Mesothelial cell of epicardium (in vitro differentiated cells): ENCODE data around the gene DDX18. TPM values are rescaled to one million over a fixed set of nuclear protein-coding genes. Genes with fewer than 3 reads are reported as not detected.

Source experiments
- DNase-seq, 2 experiments: peaks; one replicate each; pipeline ENCODE4 v3.0.0; 2021; ENCODE audit warnings: low spot score in 2 of 2; ENCODE audit not compliant: unreplicated experiment in 2 of 2
- H3K27ac Mint-ChIP-seq: 2 replicates; pipeline ENCODE4 v1.8.0; 2021; ENCODE audit warnings: mixed read lengths
- H3K27me3 Mint-ChIP-seq: 2 replicates; pipeline ENCODE4 v1.8.0; 2021; ENCODE audit warnings: low read depth, mixed read lengths
- H3K36me3 Mint-ChIP-seq: 2 replicates; pipeline ENCODE4 v1.8.0; 2021; ENCODE audit warnings: mixed read lengths
- H3K4me1 Mint-ChIP-seq: 2 replicates; pipeline ENCODE4 v1.8.0; 2021; ENCODE audit warnings: mixed read lengths
- H3K4me3 Mint-ChIP-seq: 2 replicates; pipeline ENCODE4 v1.8.0; 2021; ENCODE audit warnings: mild to moderate bottlenecking, moderate library complexity, mixed read lengths
- H3K9me3 Mint-ChIP-seq: 2 replicates; pipeline ENCODE4 v1.8.0; 2021; ENCODE audit warnings: mixed read lengths
- total RNA-seq: library from RNA; stranded (reverse); gene quantifications from 3 replicates; pipeline ENCODE4 v1.2.1, GENCODE V29; 2021
- TF ChIP-seq, protein P1 (sequence below): fragments of 200-600 bp; sonication (generic); IDR thresholded peaks from one replicate; pipeline ENCODE4 v1.5.0; 2021; ENCODE audit warnings: antibody characterized with exemption; ENCODE audit not compliant: unreplicated experiment

DDX18 gene
- total RNA-seq, 1 donor from 2014 or later, result 64.4 TPM

DNA sequence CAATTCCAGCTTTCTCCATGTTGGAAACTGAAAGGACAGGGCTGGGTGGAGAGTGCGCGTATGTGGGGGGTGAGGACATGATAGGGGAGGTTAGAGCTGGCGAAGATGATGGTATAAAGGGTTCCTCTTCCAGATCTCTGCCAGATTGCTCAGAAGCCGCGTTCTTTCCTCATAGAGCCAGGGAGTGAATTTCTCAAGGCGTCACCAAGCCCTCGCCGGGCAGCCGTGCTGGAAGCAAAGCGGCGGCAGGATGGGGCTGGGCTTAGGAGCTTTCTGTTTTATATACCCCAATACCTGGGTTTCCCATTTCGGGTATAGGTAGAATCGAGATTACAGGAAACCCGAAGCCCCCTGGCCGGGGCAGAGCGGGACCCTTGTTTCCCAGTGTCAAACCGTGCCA is 43.8 kb downstream of the DDX18 start:
- no peak overlapping the region for H3K27ac Mint-ChIP-seq
- TF ChIP-seq, protein P1, sequence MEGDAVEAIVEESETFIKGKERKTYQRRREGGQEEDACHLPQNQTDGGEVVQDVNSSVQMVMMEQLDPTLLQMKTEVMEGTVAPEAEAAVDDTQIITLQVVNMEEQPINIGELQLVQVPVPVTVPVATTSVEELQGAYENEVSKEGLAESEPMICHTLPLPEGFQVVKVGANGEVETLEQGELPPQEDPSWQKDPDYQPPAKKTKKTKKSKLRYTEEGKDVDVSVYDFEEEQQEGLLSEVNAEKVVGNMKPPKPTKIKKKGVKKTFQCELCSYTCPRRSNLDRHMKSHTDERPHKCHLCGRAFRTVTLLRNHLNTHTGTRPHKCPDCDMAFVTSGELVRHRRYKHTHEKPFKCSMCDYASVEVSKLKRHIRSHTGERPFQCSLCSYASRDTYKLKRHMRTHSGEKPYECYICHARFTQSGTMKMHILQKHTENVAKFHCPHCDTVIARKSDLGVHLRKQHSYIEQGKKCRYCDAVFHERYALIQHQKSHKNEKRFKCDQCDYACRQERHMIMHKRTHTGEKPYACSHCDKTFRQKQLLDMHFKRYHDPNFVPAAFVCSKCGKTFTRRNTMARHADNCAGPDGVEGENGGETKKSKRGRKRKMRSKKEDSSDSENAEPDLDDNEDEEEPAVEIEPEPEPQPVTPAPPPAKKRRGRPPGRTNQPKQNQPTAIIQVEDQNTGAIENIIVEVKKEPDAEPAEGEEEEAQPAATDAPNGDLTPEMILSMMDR, result no peak
- peaks cover 19% of the 10 kb centered on the region for H3K27me3 Mint-ChIP-seq

DNA sequence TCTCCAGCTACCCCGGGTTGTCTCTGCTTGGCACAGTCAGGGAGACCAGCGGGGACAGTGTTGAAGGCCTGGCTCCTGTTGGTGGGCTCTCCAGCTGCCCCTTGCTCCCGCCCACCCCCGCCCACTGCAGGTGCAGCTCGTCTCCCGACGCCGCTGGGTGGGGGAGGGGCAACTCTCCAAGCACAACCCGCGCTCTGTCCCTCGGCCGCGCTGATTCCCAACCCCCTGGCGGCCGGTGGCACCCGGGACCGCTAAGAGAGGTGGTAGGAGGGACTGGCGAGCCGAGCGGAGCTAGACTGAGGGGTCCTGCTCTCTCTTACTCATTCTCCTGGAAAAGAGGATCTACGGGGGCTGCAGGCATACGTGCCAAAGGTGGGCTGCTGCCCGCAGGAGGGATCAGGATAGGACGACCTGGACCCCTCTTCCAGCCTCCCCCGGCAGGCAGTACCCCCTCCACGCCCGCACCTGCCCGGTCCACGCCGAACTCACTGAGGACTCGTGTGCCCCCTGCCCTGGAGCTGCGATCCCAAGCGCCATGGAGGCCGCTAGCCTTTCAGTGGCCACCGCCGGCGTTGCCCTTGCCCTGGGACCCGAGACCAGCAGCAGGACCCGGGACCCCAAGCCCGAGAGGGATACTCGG is 44.5 kb downstream of the DDX18 start:
- Mint-ChIP-seq H3K36me3 (no peaks in the 10 kb centered on the region), H3K9me3 (no peaks in the 10 kb centered on the region), H3K27me3 (peaks cover 14% of the 10 kb centered on the region), H3K27ac (no peak overlapping the region), H3K4me3 (no peak overlapping the region), H3K4me1 (no peaks in the 10 kb centered on the region)
- DNase-seq, result no peak
- TF ChIP-seq, protein P1, result no peak

More for the DNA sequence above, 43.8 kb downstream of the DDX18 start:
- H3K4me1 Mint-ChIP-seq, result no peaks in the 10 kb centered on the region
- H3K9me3 Mint-ChIP-seq, result no peaks in the 10 kb centered on the region
- no peaks in the 10 kb centered on the region for H3K36me3 Mint-ChIP-seq
- H3K4me3 Mint-ChIP-seq, result no peak overlapping the region
- DNase-seq, result no peak

DNA sequence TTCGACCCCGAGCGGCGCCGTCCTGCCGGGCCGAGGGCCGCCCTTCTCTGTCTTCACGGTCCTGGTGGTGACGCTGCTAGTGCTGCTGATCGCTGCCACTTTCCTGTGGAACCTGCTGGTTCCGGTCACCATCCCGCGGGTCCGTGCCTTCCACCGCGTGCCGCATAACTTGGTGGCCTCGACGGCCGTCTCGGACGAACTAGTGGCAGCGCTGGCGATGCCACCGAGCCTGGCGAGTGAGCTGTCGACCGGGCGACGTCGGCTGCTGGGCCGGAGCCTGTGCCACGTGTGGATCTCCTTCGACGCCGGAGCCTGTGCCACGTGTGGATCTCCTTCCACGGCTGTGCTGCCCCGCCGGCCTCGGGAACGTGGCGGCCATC is 45.0 kb downstream of the DDX18 start:
- no peaks in the 10 kb centered on the region for H3K4me1 Mint-ChIP-seq
- no peaks in the 10 kb centered on the region for H3K36me3 Mint-ChIP-seq
- TF ChIP-seq, protein P1, result no peak
- H3K4me3 Mint-ChIP-seq, result no peak overlapping the region
- DNase-seq, result no peak
- no peak overlapping the region for H3K27ac Mint-ChIP-seq
- no peaks in the 10 kb centered on the region for H3K9me3 Mint-ChIP-seq
- peaks cover 9% of the 10 kb centered on the region for H3K27me3 Mint-ChIP-seq

DNA sequence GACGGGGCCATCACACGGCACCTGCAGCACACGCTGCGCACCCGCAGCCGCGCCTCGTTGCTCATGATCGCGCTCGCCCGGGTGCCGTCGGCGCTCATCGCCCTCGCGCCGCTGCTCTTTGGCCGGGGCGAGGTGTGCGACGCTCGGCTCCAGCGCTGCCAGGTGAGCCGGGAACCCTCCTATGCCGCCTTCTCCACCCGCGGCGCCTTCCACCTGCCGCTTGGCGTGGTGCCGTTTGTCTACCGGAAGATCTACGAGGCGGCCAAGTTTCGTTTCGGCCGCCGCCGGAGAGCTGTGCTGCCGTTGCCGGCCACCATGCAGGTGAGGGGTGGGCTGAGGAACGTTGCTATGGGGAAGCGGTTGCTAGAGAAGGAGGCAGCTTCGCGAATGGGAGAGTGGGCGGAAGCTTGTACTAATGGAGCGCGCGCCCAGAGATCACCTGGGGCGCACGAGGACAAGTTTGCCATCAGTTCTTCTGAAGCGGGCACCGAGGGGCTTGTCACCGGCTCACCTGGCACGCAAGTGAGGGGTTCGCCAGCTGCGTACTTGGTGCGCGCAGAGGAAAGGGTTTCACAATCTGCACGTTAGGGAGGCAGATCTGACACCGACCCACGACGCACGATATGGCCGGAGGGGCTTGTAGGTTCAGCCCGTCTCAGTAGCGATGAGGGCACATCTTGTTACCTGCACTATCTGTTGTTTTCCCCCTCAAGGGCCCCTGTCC is 45.6 kb downstream of the DDX18 start:
- H3K27me3 Mint-ChIP-seq, result peaks cover 6% of the 10 kb centered on the region
- DNase-seq, result no peak
- TF ChIP-seq, protein P1, result no peak
- no peak overlapping the region for H3K27ac Mint-ChIP-seq
- H3K36me3 Mint-ChIP-seq, result no peaks in the 10 kb centered on the region
- no peaks in the 10 kb centered on the region for H3K9me3 Mint-ChIP-seq
- H3K4me1 Mint-ChIP-seq, result no peaks in the 10 kb centered on the region
- no peak overlapping the region for H3K4me3 Mint-ChIP-seq

DNA sequence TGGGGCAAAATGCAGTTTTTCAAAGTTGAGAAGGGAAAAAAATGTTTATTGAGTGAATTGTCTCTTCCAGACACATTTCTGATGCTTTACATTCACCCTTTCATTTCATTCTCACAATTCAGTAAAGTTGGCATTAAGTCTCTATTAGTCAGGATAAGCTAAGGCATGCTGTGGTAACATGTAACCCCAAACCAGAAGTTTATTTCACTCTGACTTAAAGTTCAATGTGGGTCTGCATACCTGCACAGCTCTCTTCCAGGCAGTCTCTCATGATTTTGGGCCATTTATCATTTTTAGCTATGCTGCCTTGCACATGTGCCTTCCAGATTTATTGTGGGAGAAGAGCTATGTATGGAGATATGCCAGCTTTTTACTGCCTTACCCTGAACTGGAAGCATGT is 48.0 kb downstream of the DDX18 start:
- no peak overlapping the region for H3K27ac Mint-ChIP-seq
- H3K4me3 Mint-ChIP-seq, result no peak overlapping the region
- H3K9me3 Mint-ChIP-seq, result peaks cover 4% of the 10 kb centered on the region
- H3K36me3 Mint-ChIP-seq, result no peaks in the 10 kb centered on the region
- H3K27me3 Mint-ChIP-seq, result peaks cover 9% of the 10 kb centered on the region
- no peaks in the 10 kb centered on the region for H3K4me1 Mint-ChIP-seq
- TF ChIP-seq, protein P1, result no peak
- DNase-seq, result no peak
